Medulla oblongata (tissue), 1 donor: ENCODE results near the gene HOXB1.

ENCODE experiments used
- DNase-seq: peaks from one replicate; pipeline ENCODE4 v3.0.0-alpha.2; 2015; ENCODE audit errors: extremely low spot score

HOXB1 gene

GRCh38 chr17:48530887-48531272, at the start of gene HOXB1:
HOXB1 (minus strand) TSS chr17:48531011; CDS start chr17:48530904, 107 bp downstream.
- DNase-seq, result no peak

- DNase-seq, result no peak
These were observed 49.1 kb upstream of the HOXB1 start for GRCh38 chr17:48579760-48580554.

GRCh38 chr17:48579471-48579759, 48.6 kb upstream of the HOXB1 start:
- no peak for DNase-seq

- no peak for DNase-seq
These were observed 48.0 kb upstream of the HOXB1 start for GRCh38 chr17:48578616-48579470.

GRCh38 chr17:48577946-48578615, 47.3 kb upstream of the HOXB1 start, which contains the start of gene HOXB4:
HOXB4 (minus strand) TSS chr17:48578350; CDS start chr17:48578319, 31 bp downstream.
- peak; percentile 82 for DNase-seq

GRCh38 chr17:48577330-48577945, 46.6 kb upstream of the HOXB1 start:
- no peak for DNase-seq

GRCh38 chr17:48576479-48577309, 45.9 kb upstream of the HOXB1 start:
- no peak for DNase-seq

- peak; percentile 70 for DNase-seq
These were observed 45.1 kb upstream of the HOXB1 start for GRCh38 chr17:48575673-48576478.

- DNase-seq, result no peak
These were observed 44.3 kb upstream of the HOXB1 start for GRCh38 chr17:48575066-48575582.

- no peak for DNase-seq
These were observed 43.8 kb upstream of the HOXB1 start for GRCh38 chr17:48574505-48575065.

GRCh38 chr17:48571826-48572417, 41.1 kb upstream of the HOXB1 start:
- DNase-seq, result no peak

GRCh38 chr17:48571024-48571818, 40.4 kb upstream of the HOXB1 start:
- no peak for DNase-seq

- DNase-seq, result no peak
These were observed 39.7 kb upstream of the HOXB1 start for GRCh38 chr17:48570325-48571023.

- DNase-seq, result no peak
These were observed 39.0 kb upstream of the HOXB1 start for GRCh38 chr17:48569674-48570324.

- DNase-seq, result no peak
These were observed 38.4 kb upstream of the HOXB1 start for GRCh38 chr17:48569240-48569582.

GRCh38 chr17:48568499-48569239, 37.9 kb upstream of the HOXB1 start:
- no peak for DNase-seq
